ENCODE data around the gene HS3ST6.

GRCh38 chr16:1942047-1942809, 24.0 kb upstream of the HS3ST6 start:
- TF ChIP-seq, protein P1, sequence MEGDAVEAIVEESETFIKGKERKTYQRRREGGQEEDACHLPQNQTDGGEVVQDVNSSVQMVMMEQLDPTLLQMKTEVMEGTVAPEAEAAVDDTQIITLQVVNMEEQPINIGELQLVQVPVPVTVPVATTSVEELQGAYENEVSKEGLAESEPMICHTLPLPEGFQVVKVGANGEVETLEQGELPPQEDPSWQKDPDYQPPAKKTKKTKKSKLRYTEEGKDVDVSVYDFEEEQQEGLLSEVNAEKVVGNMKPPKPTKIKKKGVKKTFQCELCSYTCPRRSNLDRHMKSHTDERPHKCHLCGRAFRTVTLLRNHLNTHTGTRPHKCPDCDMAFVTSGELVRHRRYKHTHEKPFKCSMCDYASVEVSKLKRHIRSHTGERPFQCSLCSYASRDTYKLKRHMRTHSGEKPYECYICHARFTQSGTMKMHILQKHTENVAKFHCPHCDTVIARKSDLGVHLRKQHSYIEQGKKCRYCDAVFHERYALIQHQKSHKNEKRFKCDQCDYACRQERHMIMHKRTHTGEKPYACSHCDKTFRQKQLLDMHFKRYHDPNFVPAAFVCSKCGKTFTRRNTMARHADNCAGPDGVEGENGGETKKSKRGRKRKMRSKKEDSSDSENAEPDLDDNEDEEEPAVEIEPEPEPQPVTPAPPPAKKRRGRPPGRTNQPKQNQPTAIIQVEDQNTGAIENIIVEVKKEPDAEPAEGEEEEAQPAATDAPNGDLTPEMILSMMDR (conservative IDR thresholded peaks at IDR 0.05; ENCODE audit: low read length) = no peak
- no peak for TF ChIP-seq EZH2phosphoT487 (IDR thresholded peaks at IDR 0.05; ENCODE audit: borderline replicate concordance)

Measured in Loucy (cell line).